Fibroblast of pulmonary artery (primary cell): Measurements from ENCODE around the gene NRP1.
A peak's percentile ranks its signal among the peaks of the same experiment; 100 is the strongest.
"Not testable (repeated sequence)": the region's sequence is repeated elsewhere in the genome, so short reads cannot be mapped to it uniquely, and the experiment has no call there.

Source experiments
- DNase-seq: peaks from one replicate; pipeline ENCODE4 v3.0.0-alpha.2; 2010; ENCODE audit warnings: low read depth
- H3K4me3 ChIP-seq: replicated peaks from 2 replicates; pipeline ENCODE4 v1.5.1; 2011; ENCODE audit warnings: low read depth, mild to moderate bottlenecking, control low read depth, low read length, moderate library complexity
- CTCF ChIP-seq: IDR thresholded peaks from 2 replicates; pipeline ENCODE4 v1.5.1; 2011; ENCODE audit warnings: mild to moderate bottlenecking, control low read depth, low read length, inconsistent platforms; ENCODE audit errors: missing control alignments

Gene NRP1

DNA sequence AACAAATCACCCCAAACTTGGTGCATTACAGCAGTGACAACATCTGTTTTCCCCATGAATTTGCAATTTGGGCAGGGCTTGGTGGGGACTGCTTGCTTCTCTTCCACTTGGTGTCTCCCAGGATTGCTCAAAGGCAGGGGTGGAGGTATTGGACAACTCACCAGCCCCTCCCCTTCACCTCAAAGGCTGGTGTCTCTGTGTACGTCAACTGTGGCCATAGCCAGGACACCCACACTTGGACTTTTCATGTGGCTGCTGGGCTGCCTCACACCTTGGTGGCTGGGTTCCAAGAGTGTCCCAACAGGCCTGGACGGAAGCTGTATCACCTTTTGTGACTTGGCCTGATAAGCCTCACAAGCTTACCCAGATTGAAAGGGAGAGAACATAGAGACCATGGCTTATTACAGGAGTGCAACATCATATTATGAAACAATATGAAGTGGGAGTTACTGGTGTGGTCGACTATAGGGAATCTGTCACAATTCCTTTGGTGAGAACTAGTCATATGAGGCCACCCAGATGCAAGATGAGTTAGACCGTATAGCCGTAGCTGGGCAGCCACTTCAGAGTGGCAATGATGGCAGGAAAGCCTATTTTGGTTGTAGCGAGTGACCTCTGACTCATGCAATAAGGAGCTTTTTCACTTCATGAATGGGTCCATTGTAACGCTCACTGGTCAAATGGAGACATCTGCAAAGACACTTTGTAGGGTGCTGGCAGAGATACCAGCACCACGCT, 188.8 kb downstream of the NRP1 start:
- DNase-seq, result no peak
- TF ChIP-seq CTCF, result no peak
- no peak overlapping the region for H3K4me3 ChIP-seq

DNA sequence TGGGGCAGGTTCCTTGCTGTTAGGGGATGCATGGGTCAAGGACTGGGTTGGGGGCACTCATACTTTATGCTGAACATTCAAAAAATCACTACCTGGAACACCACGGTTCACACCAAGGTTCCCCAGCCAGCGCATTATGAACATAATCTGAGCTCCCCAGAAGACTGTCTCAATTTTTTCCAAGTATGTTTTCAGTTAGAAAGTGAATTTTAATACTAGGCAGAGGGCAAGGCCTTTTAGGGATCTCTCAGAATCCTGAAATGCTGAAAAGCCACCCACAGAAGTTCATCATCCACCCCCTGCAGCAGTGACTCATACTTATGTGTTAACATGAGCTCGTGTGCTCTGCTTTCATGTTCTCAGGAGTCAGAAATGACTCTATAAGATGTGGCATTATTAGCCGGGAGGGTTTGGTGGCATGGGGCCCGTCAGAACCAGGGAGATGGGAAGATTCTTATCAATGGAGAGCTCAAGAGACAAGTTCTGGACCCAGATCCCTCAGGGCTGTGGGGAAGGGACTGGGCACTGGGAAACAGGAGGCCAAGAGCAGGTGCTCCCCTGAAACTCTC, 191.2 kb downstream of the NRP1 start:
- no peak for TF ChIP-seq CTCF
- H3K4me3 ChIP-seq, result no peak overlapping the region
- peak; percentile 57 for DNase-seq

GRCh38 chr10:33142295-33142694, 192.2 kb downstream of the NRP1 start:
- no peak for DNase-seq
- TF ChIP-seq CTCF, result no peak
- H3K4me3 ChIP-seq, result no peak overlapping the region

DNA sequence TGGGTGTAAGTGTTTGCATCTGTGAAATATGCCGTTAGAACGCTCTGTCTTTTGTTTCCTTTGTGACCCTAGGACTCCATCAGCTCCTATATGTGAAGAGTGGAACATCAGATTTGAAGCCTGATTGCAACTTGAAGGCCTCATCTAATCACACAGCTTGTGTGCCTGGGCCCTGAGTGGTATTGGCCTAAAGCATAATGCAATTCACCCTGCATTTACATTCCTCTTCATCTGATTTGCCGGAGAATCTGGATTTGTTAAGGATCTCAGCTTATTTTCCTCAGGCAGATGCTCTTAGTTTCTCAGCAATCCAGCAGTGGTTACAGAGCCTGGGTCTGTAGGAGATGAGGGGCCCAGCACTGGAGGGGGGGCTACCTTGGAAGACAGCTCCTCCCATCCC, 193.2 kb downstream of the NRP1 start:
- TF ChIP-seq CTCF, result no peak
- no peak for DNase-seq
- no peak overlapping the region for H3K4me3 ChIP-seq

- DNase-seq, result no peak
- no peak overlapping the region for H3K4me3 ChIP-seq
- TF ChIP-seq CTCF, result no peak
Measured at GRCh38 chr10:33139181-33139646, 195.3 kb downstream of the NRP1 start.

DNA sequence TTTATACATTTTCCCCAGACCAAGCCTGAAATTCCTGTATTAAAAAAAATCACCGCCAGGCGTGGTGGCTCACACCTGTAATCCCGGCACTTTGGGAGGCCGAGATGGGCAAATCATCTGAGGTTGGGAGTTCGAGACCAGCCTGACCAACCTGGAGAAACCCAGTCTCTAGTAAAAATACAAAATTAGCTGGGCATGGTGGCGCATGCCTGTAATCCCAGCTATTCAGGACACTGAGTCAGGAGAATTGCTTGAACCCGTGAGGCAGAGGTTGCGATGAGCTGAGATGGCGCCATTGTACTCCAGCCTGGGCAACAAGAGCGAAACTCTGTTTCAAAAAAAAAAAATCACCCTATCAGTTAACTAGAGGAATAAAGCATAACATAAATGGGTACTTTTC, 195.8 kb downstream of the NRP1 start:
- H3K4me3 ChIP-seq, DNase-seq: not testable (repeated sequence)

DNA sequence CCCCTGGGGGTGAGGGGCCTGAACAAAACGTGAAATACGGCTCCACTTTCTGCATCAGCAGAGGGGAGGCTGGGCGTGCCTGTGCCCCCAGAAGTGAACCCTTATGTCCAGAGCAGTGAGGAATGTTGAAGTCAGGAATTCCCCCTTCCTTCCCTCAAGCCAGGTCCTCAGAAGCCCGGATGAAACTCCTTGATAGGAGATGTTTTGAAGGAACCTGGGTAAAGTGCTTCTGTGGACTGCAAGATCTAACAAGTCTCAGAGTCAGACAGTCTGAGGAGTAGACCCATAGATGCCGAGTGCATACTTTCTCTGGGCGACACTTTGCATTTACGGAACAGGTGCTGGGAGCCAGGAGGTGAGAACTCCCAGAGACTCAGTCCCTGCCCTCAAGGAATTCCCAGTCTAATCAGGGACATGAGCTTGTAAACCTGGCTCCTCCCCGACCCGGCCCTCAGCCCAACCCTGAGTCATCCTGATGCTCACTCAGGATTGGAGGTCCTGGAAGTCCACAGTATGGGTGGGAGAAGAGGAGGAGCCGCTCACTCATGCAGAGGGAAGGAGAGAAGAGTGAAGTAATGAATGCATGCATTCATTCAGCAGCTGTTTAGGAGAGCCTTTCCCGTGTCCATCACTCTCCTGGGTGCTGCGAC, 197.0 kb downstream of the NRP1 start:
- no peak for TF ChIP-seq CTCF
- no peak for DNase-seq
- H3K4me3 ChIP-seq, result no peak overlapping the region
